ENCODE results near the gene RAD23A. TPM values are rescaled to one million over a fixed set of nuclear protein-coding genes. Genes with fewer than 3 reads are reported as not detected.
A peak's percentile ranks its signal among the peaks of the same experiment; 100 is the strongest.

Gene RAD23A
- total and polyA plus RNA-seq, 10 of the 15 experiments (the other 5 are each of a cell fraction or from before 2014, with no cell fraction given) = 8.8 to 198 (median 119) TPM

DNA sequence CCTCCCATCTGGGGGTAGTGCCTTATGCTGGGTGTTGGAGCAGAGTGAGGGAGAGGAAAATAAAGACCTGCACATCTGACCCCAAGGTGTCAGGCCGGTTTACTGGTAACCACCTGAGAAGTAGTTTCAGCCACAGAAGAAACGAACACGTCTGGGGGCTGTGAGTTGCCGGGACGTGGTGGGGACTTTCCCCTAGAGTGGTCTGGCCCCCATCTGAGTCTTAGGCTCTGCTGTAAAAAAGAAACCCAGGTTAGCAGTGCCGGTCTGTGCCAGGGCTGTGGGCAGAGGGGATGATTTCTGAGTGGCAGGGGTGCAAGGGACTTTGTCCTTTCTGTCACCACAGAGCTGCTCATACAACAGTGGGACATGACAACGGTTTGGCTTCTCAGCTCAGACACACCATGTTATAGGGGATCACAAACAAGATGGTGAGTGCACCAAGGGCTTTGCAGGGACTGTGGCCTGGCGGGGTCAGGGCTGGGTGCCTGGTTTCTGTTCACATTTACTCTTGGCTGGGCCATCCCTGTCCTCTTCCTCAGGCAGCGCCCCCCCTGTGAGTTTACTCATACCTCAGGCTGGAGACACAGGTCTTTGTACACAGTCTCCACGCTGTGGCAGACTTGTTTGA, 45.7 kb upstream of the RAD23A start:
- no peak overlapping the region for H3K9ac ChIP-seq (ENCODE audit: control insufficient read depth, insufficient read depth, low read length)
- no peaks in the 10 kb centered on the region for H4K20me1 ChIP-seq (ENCODE audit: control insufficient read depth, insufficient read depth)
- intact Hi-C loops (cut with micrococcal nuclease; ENCODE audit: unreplicated experiment) (no loop called here), in situ Hi-C loops (cut with MboI) (no loop called here)
- RAD21 ChIA-PET (ENCODE audit: unreplicated experiment) = interaction anchor here (1.0 to 3.1 kb wide), 7 partner anchors 10 to 65 kb away, joined by 4 to 21 read pairs (median 11); partner anchors contain the start of genes CALR, DNASE2, FARSA and GCDH
- DNase-seq (ENCODE audit: low read depth, low spot score) (peak; percentile 61), ATAC-seq (peak; percentile 97), FAIRE-seq (peak; percentile 92)
- H2AFZ ChIP-seq (ENCODE audit: control insufficient read depth, low read depth, low read length) = no peak overlapping the region
- no peaks in the 10 kb centered on the region for H3K79me2 ChIP-seq (ENCODE audit: control insufficient read depth, insufficient read depth, low read length)
- peak overlapping the region; percentile 9; the same call in 1 of the 2 replicates for H3K4me3 ChIP-seq
- H3K36me3 ChIP-seq (ENCODE audit: control insufficient read depth in 2 of 2, insufficient read depth in 2 of 2, low read length in 1 of 2) = peaks cover 6 to 18% of the 10 kb centered on the region in 2 experiments
- H3K9me3 ChIP-seq (replicated peaks; ENCODE audit: control insufficient read depth, insufficient read depth, low read length) = no peaks in the 10 kb centered on the region
- POLR2A ChIA-PET = interaction anchor here (0.5 to 3.2 kb wide), 8 partner anchors 9 to 287 kb away, joined by 3 to 13 read pairs (median 3); partner anchors contain the start of genes CALR, FARSA, GCDH and SYCE2
- WGBS (ENCODE audit: insufficient coverage, insufficient replicate concordance, low lambda C conversion rate, missing lambda C conversion rate) = 0% methylated on average over 10 of the region's 10 CpGs
- BruUV-seq (replicated peaks) = no TSS peak
- H3K27ac ChIP-seq (ENCODE audit: control insufficient read depth, insufficient read depth) = peak overlapping the region; percentile 4; the same call in 1 of the 2 replicates
- H3K4me1 ChIP-seq (ENCODE audit: control insufficient read depth, insufficient read depth, low read length) = peaks cover 15% of the 10 kb centered on the region
- CTCF ChIA-PET = interaction anchor here (0.9 to 6.0 kb wide), 15 partner anchors 10 to 256 kb away, joined by 3 to 41 read pairs (median 4); partner anchors contain the start of genes DNASE2, GCDH, JUNB and SYCE2
- SMC1A ChIA-PET (ENCODE audit: uncharacterized antibody, unreplicated experiment) = interaction anchor here (0.7 to 2.9 kb wide), 9 partner anchors 9 to 65 kb away, joined by 3 to 19 read pairs (median 5); partner anchors contain the start of genes FARSA, GCDH and KLF1
- H3K27me3 ChIP-seq (replicated peaks in 1 of 2; ENCODE audit: control insufficient read depth in 2 of 2, insufficient read depth in 2 of 2, low read length in 1 of 2) = no peaks in the 10 kb centered on the region
- peak overlapping the region; percentile 80 for H3K4me2 ChIP-seq (ENCODE audit: control insufficient read depth, insufficient read depth)
- TF ChIP-seq SUPT20H (IDR thresholded peaks at IDR 0.05; ENCODE audit: borderline replicate concordance, control insufficient read depth, low read depth, low read length) (no peak), RFX5 (IDR thresholded peaks at IDR 0.05; ENCODE audit: low read depth, low read length) (no peak), RAD21 (IDR thresholded peaks at IDR 0.05; ENCODE audit: insufficient read depth, low read depth, low read length) (no peak), SMARCA5 (IDR thresholded peaks at IDR 0.05) (no peak), PAX5 (IDR thresholded peaks at IDR 0.05; ENCODE audit: borderline replicate concordance, low read depth, low read length) (peak; percentile 79), NR2C1 (IDR thresholded peaks at IDR 0.05) (no peak), NBN (IDR thresholded peaks at IDR 0.05) (peak; percentile 86), FOS (IDR thresholded peaks at IDR 0.05; ENCODE audit: borderline replicate concordance, extremely low read depth, insufficient read length) (no peak), CEBPB (IDR thresholded peaks at IDR 0.05; ENCODE audit: borderline replicate concordance in 1 of 2, low read depth in 2 of 2, low read length in 2 of 2) (no peak), MYB (IDR thresholded peaks at IDR 0.05; ENCODE audit: borderline replicate concordance, low read depth, low read length) (peak; percentile 89; the same call in 1 of the 2 replicates), EGR1 (IDR thresholded peaks at IDR 0.05; ENCODE audit: borderline replicate concordance in 1 of 2, low read depth in 2 of 2, low read length in 2 of 2) (no peak), YBX1 (IDR thresholded peaks at IDR 0.05) (no peak)
- TF ChIP-seq, protein P1, sequence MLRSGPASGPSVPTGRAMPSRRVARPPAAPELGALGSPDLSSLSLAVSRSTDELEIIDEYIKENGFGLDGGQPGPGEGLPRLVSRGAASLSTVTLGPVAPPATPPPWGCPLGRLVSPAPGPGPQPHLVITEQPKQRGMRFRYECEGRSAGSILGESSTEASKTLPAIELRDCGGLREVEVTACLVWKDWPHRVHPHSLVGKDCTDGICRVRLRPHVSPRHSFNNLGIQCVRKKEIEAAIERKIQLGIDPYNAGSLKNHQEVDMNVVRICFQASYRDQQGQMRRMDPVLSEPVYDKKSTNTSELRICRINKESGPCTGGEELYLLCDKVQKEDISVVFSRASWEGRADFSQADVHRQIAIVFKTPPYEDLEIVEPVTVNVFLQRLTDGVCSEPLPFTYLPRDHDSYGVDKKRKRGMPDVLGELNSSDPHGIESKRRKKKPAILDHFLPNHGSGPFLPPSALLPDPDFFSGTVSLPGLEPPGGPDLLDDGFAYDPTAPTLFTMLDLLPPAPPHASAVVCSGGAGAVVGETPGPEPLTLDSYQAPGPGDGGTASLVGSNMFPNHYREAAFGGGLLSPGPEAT (IDR thresholded peaks at IDR 0.05; ENCODE audit: low read depth) = peak; percentile 82
- TF ChIP-seq, protein P2, sequence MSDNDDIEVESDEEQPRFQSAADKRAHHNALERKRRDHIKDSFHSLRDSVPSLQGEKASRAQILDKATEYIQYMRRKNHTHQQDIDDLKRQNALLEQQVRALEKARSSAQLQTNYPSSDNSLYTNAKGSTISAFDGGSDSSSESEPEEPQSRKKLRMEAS (IDR thresholded peaks at IDR 0.05; ENCODE audit: low read depth, low read length) = no peak
- TF ChIP-seq, protein P3, sequence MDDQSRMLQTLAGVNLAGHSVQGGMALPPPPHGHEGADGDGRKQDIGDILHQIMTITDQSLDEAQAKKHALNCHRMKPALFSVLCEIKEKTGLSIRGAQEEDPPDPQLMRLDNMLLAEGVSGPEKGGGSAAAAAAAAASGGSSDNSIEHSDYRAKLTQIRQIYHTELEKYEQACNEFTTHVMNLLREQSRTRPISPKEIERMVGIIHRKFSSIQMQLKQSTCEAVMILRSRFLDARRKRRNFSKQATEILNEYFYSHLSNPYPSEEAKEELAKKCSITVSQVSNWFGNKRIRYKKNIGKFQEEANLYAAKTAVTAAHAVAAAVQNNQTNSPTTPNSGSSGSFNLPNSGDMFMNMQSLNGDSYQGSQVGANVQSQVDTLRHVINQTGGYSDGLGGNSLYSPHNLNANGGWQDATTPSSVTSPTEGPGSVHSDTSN (IDR thresholded peaks at IDR 0.05; ENCODE audit: insufficient replicate concordance, low read depth, low read length) = peak; percentile 2
- TF ChIP-seq, protein P4, sequence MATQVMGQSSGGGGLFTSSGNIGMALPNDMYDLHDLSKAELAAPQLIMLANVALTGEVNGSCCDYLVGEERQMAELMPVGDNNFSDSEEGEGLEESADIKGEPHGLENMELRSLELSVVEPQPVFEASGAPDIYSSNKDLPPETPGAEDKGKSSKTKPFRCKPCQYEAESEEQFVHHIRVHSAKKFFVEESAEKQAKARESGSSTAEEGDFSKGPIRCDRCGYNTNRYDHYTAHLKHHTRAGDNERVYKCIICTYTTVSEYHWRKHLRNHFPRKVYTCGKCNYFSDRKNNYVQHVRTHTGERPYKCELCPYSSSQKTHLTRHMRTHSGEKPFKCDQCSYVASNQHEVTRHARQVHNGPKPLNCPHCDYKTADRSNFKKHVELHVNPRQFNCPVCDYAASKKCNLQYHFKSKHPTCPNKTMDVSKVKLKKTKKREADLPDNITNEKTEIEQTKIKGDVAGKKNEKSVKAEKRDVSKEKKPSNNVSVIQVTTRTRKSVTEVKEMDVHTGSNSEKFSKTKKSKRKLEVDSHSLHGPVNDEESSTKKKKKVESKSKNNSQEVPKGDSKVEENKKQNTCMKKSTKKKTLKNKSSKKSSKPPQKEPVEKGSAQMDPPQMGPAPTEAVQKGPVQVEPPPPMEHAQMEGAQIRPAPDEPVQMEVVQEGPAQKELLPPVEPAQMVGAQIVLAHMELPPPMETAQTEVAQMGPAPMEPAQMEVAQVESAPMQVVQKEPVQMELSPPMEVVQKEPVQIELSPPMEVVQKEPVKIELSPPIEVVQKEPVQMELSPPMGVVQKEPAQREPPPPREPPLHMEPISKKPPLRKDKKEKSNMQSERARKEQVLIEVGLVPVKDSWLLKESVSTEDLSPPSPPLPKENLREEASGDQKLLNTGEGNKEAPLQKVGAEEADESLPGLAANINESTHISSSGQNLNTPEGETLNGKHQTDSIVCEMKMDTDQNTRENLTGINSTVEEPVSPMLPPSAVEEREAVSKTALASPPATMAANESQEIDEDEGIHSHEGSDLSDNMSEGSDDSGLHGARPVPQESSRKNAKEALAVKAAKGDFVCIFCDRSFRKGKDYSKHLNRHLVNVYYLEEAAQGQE (IDR thresholded peaks at IDR 0.05; ENCODE audit: low read depth, low read length) = no peak

Data from GM12878 (cell line).